Small intestine (tissue), 7 donors: ENCODE results near the gene IGF2BP2. TPM values are rescaled to one million over a fixed set of nuclear protein-coding genes. Genes with fewer than 3 reads are reported as not detected.

Source experiments
- DNase-seq, 2 donors: peaks; one replicate each; pipeline versions ENCODE4 v3.0.0 to v3.0.0-alpha.2; 2013
- FAIRE-seq: peaks from 2 replicates; lab custom pipeline; 2012; peaks lifted over from hg19 to GRCh38; lab: Jason Lieb, UNC
- H3K27ac ChIP-seq, 3 donors: one replicate each; pipeline ENCODE4 v1.5.1; 2013; ENCODE audit warnings: low read length in 2 of 3, mild to moderate bottlenecking in 2 of 3, control low read depth in 1 of 3, inconsistent platforms in 1 of 3, low read depth in 1 of 3, moderate library complexity in 1 of 3
- H3K27me3 ChIP-seq, 3 donors: one replicate each; pipeline ENCODE4 v1.6.1; 2013; ENCODE audit warnings: low read length in 3 of 3, inconsistent platforms in 1 of 3; ENCODE audit not compliant: control insufficient read depth in 3 of 3, insufficient read depth in 3 of 3
- H3K36me3 ChIP-seq, 3 donors: one replicate each; pipeline ENCODE4 v1.6.1; 2013; ENCODE audit warnings: low read length in 3 of 3, inconsistent platforms in 1 of 3, low read depth in 1 of 3, mild to moderate bottlenecking in 1 of 3, moderate library complexity in 1 of 3; ENCODE audit not compliant: control insufficient read depth in 3 of 3, insufficient read depth in 2 of 3
- H3K4me1 ChIP-seq, 3 donors: one replicate each; pipeline ENCODE4 v1.6.1; 2013; ENCODE audit warnings: low read length in 2 of 3, inconsistent platforms in 1 of 3, low read depth in 1 of 3, mild to moderate bottlenecking in 1 of 3, moderate library complexity in 1 of 3; ENCODE audit not compliant: control insufficient read depth in 3 of 3, insufficient read depth in 2 of 3
- H3K4me3 ChIP-seq, 3 donors: one replicate each; pipeline ENCODE4 v1.5.1; 2013; ENCODE audit warnings: low read length in 3 of 3, control low read depth in 1 of 3, inconsistent platforms in 1 of 3, low read depth in 1 of 3, mild to moderate bottlenecking in 1 of 3, moderate library complexity in 1 of 3
- H3K9me3 ChIP-seq, 2 donors: one replicate each; pipeline ENCODE4 v1.6.1; 2013; ENCODE audit warnings: low read depth in 1 of 2, low read length in 1 of 2; ENCODE audit not compliant: control insufficient read depth in 2 of 2, insufficient read depth in 1 of 2
- WGBS, 3 donors: extraction: QIAGEN DNeasy Blood & Tissue Kit; methylation state at CpG; one replicate each; pipeline ENCODE4 v1.1.7; 2013; 5-methylcytosine and 5-hydroxymethylcytosine counted together
- polyA plus RNA-seq, 4 donors: library from polyadenylated mRNA; stranded (reverse) in 3 of 4; unstranded in 1 of 4; fragments of 200-250 nt in 3 of 4; fragments of 120-200 nt in 1 of 4; gene quantifications; one replicate each; pipeline versions ENCODE4 v1.2.1 to v1.2.3, GENCODE V29; 2013
- donor health status: healthy with polysubstance abuse.
- donor health status: control.
- donor health status: control.
- donor health status: Bipolar disorder and iron deficiency.
- donor health status: healthy.

The IGF2BP2 gene
- polyA plus RNA-seq, 4 donors, result 12.1 to 93.8 (median 22.9) TPM

GRCh38 chr3:185737740-185738680, 86.8 kb downstream of the IGF2BP2 start:
- Histone ChIP-seq H3K36me3 (peaks cover 0 to 2% (median 0%) of the 10 kb centered on the region in 3 donors), H3K27ac (no peak overlapping the region), H3K4me1 (peaks cover 0 to 15% (median 0%) of the 10 kb centered on the region in 3 donors), H3K27me3 (no peaks in the 10 kb centered on the region), H3K4me3 (no peak overlapping the region), H3K9me3 (no peaks in the 10 kb centered on the region)
- no peak for FAIRE-seq
- 68 to 77% (median 77%) methylated on average over 5 of the region's 5 CpGs for WGBS, 3 donors
- DNase-seq, result no peak

- DNase-seq, result no peak
- FAIRE-seq, result no peak
- H3K4me3 ChIP-seq, result no peak overlapping the region
- WGBS, 3 donors, result 56 to 76% (median 66%) methylated on average over 3 of the region's 3 CpGs
- no peaks in the 10 kb centered on the region for H3K36me3 ChIP-seq
- H3K9me3 ChIP-seq, result no peaks in the 10 kb centered on the region
- H3K4me1 ChIP-seq, result peaks cover 0 to 15% (median 0%) of the 10 kb centered on the region in 3 donors
- no peaks in the 10 kb centered on the region for H3K27me3 ChIP-seq
- H3K27ac ChIP-seq, result no peak overlapping the region
Measured at GRCh38 chr3:185737020-185737419, 87.8 kb downstream of the IGF2BP2 start.

- Histone ChIP-seq H3K9me3 (no peaks in the 10 kb centered on the region), H3K36me3 (no peaks in the 10 kb centered on the region), H3K4me3 (no peak overlapping the region), H3K27me3 (no peaks in the 10 kb centered on the region), H3K4me1 (peaks cover 0 to 15% (median 0%) of the 10 kb centered on the region in 3 donors), H3K27ac (no peak overlapping the region)
- no peak for FAIRE-seq
- 63 to 77% (median 69%) methylated on average over 4 of the region's 4 CpGs for WGBS, 3 donors
- no peak for DNase-seq
Measured at GRCh38 chr3:185734725-185735096, 90.1 kb downstream of the IGF2BP2 start.

GRCh38 chr3:185733980-185734724, 90.7 kb downstream of the IGF2BP2 start:
- peak; percentile 77 to 85 for DNase-seq
- Histone ChIP-seq H3K27me3 (no peaks in the 10 kb centered on the region), H3K36me3 (no peaks in the 10 kb centered on the region), H3K27ac (no peak overlapping the region), H3K4me3 (no peak overlapping the region), H3K9me3 (no peaks in the 10 kb centered on the region), H3K4me1 (peaks cover 0 to 11% (median 0%) of the 10 kb centered on the region in 3 donors)
- 55 to 65% (median 57%) methylated on average over 10 of the region's 10 CpGs for WGBS, 3 donors
- FAIRE-seq, result no peak

- FAIRE-seq (no peak), DNase-seq (no peak)
- H3K27ac ChIP-seq, result no peak overlapping the region
- no peaks in the 10 kb centered on the region for H3K9me3 ChIP-seq
- H3K4me3 ChIP-seq, result no peak overlapping the region
- H3K4me1 ChIP-seq, result peaks cover 0 to 5% (median 0%) of the 10 kb centered on the region in 3 donors
- peaks cover 0 to 4% (median 0%) of the 10 kb centered on the region in 3 donors for H3K36me3 ChIP-seq
- no peaks in the 10 kb centered on the region for H3K27me3 ChIP-seq
- 60 to 88% (median 60%) methylated on average over 1 of the region's 1 CpG for WGBS, 3 donors
Measured at GRCh38 chr3:185732782-185733181, 92.1 kb downstream of the IGF2BP2 start.

- peaks cover 0 to 3% (median 0%) of the 10 kb centered on the region in 3 donors for H3K4me1 ChIP-seq
- FAIRE-seq (no peak), DNase-seq (no peak)
- peaks cover 0 to 11% (median 0%) of the 10 kb centered on the region in 3 donors for H3K36me3 ChIP-seq
- 96 to 99% (median 97%) methylated on average over 8 of the region's 8 CpGs for WGBS, 3 donors
- no peak overlapping the region for H3K27ac ChIP-seq
- H3K27me3 ChIP-seq, result no peaks in the 10 kb centered on the region
- H3K9me3 ChIP-seq, result no peaks in the 10 kb centered on the region
- H3K4me3 ChIP-seq, result no peak overlapping the region
Measured at GRCh38 chr3:185730550-185730949, 94.3 kb downstream of the IGF2BP2 start.

- no peaks in the 10 kb centered on the region for H3K27me3 ChIP-seq
Measured at GRCh38 chr3:185729337-185730055, 95.3 kb downstream of the IGF2BP2 start.

More at GRCh38 chr3:185729337-185730055, 95.3 kb downstream of the IGF2BP2 start:
- no peak overlapping the region for H3K27ac ChIP-seq
- FAIRE-seq (no peak), DNase-seq (no peak)
- 73 to 91% (median 82%) methylated on average over 7 of the region's 7 CpGs for WGBS, 3 donors
- H3K4me1 ChIP-seq, result peaks cover 0 to 5% (median 0%) of the 10 kb centered on the region in 3 donors
- peaks cover 0 to 14% (median 0%) of the 10 kb centered on the region in 3 donors for H3K36me3 ChIP-seq
- no peak overlapping the region for H3K4me3 ChIP-seq
- peaks cover 0 to 6% of the 10 kb centered on the region in 2 donors for H3K9me3 ChIP-seq
